Measurements from ENCODE around the gene TBL1XR1. TPM values are rescaled to one million over a fixed set of nuclear protein-coding genes. Genes with fewer than 3 reads are reported as not detected.
"Not testable (repeated sequence)": the region's sequence is repeated elsewhere in the genome, so short reads cannot be mapped to it uniquely, and the experiment has no call there.

The TBL1XR1 gene
- total and polyA plus RNA-seq, 9 donors, result 54.1 to 94.2 (median 72.4) TPM

DNA sequence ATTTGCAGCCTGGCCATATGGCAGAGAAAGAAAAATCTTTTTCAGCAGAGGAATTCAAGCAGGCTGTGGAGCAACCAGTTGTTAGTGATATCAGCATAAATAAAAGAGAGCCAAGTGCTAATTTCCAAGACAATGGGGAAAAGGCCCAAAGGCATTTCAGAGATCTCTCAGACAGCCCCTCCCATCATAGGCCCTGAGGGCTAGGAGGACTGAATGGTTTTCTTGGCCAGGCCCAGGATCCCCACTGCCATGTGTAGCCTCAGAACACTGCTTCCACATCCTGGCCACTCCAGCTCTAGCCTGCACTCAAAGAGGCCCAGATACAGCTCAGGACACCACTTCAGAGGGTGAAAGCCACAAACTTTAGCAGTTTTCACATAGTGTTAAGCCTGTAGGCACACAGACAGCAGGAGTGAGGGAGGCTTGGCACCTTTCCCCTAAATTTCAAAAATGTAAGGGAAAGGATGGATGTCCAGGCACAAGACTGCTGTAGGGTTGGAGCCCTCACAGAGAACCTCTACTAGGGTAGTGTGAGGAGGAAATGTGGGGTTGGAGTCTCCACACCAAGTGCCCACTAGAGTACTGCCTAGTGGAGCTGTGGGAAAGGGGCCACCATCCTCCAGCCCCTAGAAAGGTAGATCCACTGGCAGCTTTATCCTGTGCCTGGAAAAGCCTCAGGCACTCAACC is 191.4 kb downstream of the TBL1XR1 start:
- no peak for DNase-seq
- Histone ChIP-seq H3K4me1 (ENCODE audit: control insufficient read depth, insufficient read depth, low read length) (no peaks in the 10 kb centered on the region), H3K4me3 (ENCODE audit: low read length) (no peak overlapping the region), H3K9me3 (replicated peaks; ENCODE audit: control insufficient read depth, low read depth, low read length) (peaks cover 12% of the 10 kb centered on the region), H3K27ac (ENCODE audit: low read length) (no peak overlapping the region), H3K36me3 (ENCODE audit: control insufficient read depth, insufficient read depth, low read length) (no peaks in the 10 kb centered on the region), H3K27me3 (ENCODE audit: control insufficient read depth, insufficient read depth, low read length) (no peaks in the 10 kb centered on the region)

DNA sequence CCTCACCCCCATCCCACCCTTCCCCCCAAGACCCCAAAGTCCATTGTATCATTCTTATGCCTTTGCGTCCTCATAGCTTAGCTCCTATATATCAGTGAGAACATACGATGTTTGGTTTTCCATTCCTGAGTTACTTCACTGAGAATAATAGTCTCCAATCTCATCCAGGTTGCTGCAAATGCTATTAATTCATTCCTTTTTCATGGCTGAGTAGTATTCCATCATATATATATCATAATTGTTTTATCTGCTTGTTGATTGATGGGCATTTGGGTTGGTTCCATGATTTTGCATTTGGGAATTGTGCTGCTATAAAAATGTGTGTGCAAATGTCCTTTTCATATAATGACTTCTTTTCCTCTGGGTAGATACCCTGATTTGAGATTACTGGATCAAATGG is 197.1 kb downstream of the TBL1XR1 start:
- not testable (repeated sequence) for H3K4me1 ChIP-seq (ENCODE audit: control insufficient read depth, insufficient read depth, low read length); H3K9me3 ChIP-seq (replicated peaks; ENCODE audit: control insufficient read depth, low read depth, low read length); DNase-seq; H3K27me3 ChIP-seq (ENCODE audit: control insufficient read depth, insufficient read depth, low read length); H3K27ac ChIP-seq (ENCODE audit: low read length); H3K36me3 ChIP-seq (ENCODE audit: control insufficient read depth, insufficient read depth, low read length); H3K4me3 ChIP-seq (ENCODE audit: low read length)
- 88% methylated on average over 1 of the region's 2 CpGs for WGBS (ENCODE audit: insufficient coverage)

DNA sequence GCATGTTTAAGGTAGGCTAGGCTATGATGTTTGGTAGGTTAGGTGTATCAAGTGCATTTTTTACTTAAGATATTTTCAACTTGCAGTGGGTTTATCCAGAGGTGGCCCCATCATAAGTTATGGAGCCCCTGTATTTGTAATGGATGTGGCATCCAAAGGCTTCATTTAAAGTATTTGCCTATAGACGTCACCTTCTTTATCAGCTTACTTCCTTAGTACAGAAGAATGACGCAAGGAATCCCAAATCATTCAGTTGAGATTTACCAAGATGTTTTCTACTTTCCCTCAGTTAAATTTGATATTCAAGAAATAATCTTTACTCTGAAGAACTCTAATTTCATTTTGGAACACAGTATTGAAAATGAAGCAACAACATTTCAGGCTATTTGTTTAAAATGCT is 201.3 kb downstream of the TBL1XR1 start:
- no CpG with 5 or more reads among the region's 2 CpGs for WGBS (ENCODE audit: insufficient coverage)

DNA sequence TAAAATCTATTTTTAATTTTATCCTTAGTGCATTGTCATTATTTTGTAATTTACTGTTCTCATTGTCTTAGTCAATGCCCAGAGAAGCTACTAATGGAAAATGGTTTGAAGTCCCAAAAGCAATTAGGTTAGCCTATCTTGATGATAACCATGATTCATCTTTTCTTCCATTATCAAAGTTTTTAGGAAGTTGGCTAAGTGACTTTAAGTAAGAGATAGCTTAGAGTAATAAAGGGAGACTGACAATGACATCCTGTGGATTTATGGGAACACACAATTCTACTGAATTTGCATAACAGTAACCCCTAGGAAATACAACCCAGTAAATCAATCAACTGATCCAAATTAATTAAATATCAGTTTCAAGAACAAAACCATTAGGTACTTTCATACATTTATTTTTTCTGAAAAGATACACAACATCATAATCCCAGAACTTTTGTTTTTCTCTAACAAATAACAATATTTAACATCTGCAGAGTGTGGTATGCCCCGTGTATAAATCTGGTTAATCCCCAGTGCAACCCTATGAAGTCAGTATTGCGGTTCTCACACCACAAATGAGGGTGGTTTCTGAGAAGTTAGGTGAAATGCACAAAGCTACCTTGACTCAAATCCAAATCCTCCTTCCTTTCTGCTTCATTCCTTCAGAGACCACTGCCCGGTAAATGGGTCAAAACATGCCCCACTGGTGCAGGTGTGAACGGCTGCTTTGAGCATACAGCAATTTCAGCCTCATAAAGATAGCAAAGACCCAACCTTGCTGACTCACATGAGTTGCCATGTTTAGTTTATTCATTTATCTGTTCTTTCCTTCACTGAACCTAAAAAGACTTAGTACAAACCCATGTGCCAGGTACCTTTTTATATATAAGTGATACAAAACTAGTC is 202.1 kb downstream of the TBL1XR1 start:
- Histone ChIP-seq H3K27ac (ENCODE audit: low read length) (no peak overlapping the region), H3K9me3 (replicated peaks; ENCODE audit: control insufficient read depth, low read depth, low read length) (peaks cover 4% of the 10 kb centered on the region), H3K36me3 (ENCODE audit: control insufficient read depth, insufficient read depth, low read length) (no peaks in the 10 kb centered on the region), H3K4me3 (ENCODE audit: low read length) (no peak overlapping the region), H3K27me3 (ENCODE audit: control insufficient read depth, insufficient read depth, low read length) (no peaks in the 10 kb centered on the region), H3K4me1 (ENCODE audit: control insufficient read depth, insufficient read depth, low read length) (no peaks in the 10 kb centered on the region)
- DNase-seq, result no peak
- no CpG with 5 or more reads among the region's 4 CpGs for WGBS (ENCODE audit: insufficient coverage)

More for the DNA sequence above, 201.3 kb downstream of the TBL1XR1 start:
- Histone ChIP-seq H3K27ac (ENCODE audit: low read length) (no peak overlapping the region), H3K9me3 (replicated peaks; ENCODE audit: control insufficient read depth, low read depth, low read length) (peaks cover 2% of the 10 kb centered on the region), H3K4me1 (ENCODE audit: control insufficient read depth, insufficient read depth, low read length) (no peaks in the 10 kb centered on the region), H3K4me3 (ENCODE audit: low read length) (no peak overlapping the region), H3K27me3 (ENCODE audit: control insufficient read depth, insufficient read depth, low read length) (no peaks in the 10 kb centered on the region), H3K36me3 (ENCODE audit: control insufficient read depth, insufficient read depth, low read length) (no peaks in the 10 kb centered on the region)
- no peak for DNase-seq

DNA sequence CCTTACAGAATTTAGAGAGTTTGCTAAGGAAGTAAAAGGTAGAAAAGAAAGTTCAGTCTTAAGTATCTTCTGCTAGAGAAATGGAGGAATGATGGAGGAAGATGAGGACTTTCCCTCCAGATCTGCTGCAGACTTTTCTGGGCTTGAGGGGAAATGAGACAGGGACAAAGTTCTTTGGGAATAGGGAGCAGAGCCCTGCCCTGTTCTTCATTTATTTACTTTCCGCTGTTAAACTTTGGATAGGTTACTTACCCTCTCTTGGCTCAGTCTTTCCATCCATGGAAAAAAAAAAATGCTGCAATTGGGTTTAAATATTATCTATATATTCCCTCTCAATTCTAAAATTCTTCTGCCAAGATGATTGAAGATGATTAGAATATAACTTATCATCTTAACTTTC is 202.9 kb downstream of the TBL1XR1 start:
- Histone ChIP-seq H3K4me1 (ENCODE audit: control insufficient read depth, insufficient read depth, low read length) (no peaks in the 10 kb centered on the region), H3K27ac (ENCODE audit: low read length) (no peak overlapping the region), H3K36me3 (ENCODE audit: control insufficient read depth, insufficient read depth, low read length) (no peaks in the 10 kb centered on the region), H3K27me3 (ENCODE audit: control insufficient read depth, insufficient read depth, low read length) (no peaks in the 10 kb centered on the region), H3K9me3 (replicated peaks; ENCODE audit: control insufficient read depth, low read depth, low read length) (peaks cover 4% of the 10 kb centered on the region), H3K4me3 (ENCODE audit: low read length) (no peak overlapping the region)
- no CpG with 5 or more reads among the region's 1 CpG for WGBS (ENCODE audit: insufficient coverage)
- DNase-seq, result no peak

DNA sequence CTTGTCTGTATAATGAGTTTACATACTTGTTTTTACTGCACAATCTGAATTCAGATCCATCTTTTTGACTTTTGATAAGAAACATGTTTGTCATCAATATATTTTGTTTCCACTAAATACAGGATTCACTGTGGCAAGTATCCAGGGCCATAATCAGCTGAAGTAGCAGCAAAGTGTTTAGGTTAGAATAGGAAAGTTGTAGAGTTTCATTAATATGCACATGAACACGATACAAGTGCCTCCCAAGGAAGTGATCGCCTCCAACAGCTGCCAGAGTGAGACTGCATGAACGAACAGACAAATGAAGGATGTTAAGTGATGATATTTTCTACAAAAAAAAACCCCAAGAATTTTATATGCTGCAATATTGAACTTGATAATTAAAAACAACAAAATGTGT is 204.3 kb downstream of the TBL1XR1 start:
- DNase-seq, result no peak
- H3K27ac ChIP-seq (ENCODE audit: low read length), result no peak overlapping the region
- H3K36me3 ChIP-seq (ENCODE audit: control insufficient read depth, insufficient read depth, low read length), result no peaks in the 10 kb centered on the region
- WGBS (ENCODE audit: insufficient coverage), result 100% methylated on average over 1 of the region's 3 CpGs
- H3K4me3 ChIP-seq (ENCODE audit: low read length), result no peak overlapping the region
- peaks cover 4% of the 10 kb centered on the region for H3K9me3 ChIP-seq (replicated peaks; ENCODE audit: control insufficient read depth, low read depth, low read length)
- H3K27me3 ChIP-seq (ENCODE audit: control insufficient read depth, insufficient read depth, low read length), result no peaks in the 10 kb centered on the region
- no peaks in the 10 kb centered on the region for H3K4me1 ChIP-seq (ENCODE audit: control insufficient read depth, insufficient read depth, low read length)

DNA sequence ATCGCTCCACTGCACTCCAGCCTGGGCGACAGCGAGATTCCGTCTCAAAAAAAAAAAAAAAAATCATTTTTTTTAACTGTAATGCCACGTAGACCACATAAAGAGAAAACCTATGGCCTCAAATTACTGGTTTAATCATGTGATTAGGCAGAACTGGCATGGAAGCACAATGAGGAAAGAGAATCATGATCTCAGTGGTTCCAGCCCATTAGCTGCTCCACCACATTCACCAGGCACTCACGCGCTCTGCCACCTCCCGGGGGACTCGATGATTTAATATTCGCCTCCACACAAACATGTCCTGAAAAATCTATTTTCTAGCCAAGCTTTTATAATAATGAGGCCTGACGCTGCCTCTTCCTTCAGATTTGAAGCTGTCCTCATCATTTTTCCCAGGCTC is 204.7 kb downstream of the TBL1XR1 start:
- Histone ChIP-seq H3K4me3 (ENCODE audit: low read length) (no peak overlapping the region), H3K9me3 (replicated peaks; ENCODE audit: control insufficient read depth, low read depth, low read length) (peaks cover 4% of the 10 kb centered on the region), H3K27ac (ENCODE audit: low read length) (no peak overlapping the region), H3K36me3 (ENCODE audit: control insufficient read depth, insufficient read depth, low read length) (no peaks in the 10 kb centered on the region), H3K27me3 (ENCODE audit: control insufficient read depth, insufficient read depth, low read length) (no peaks in the 10 kb centered on the region), H3K4me1 (ENCODE audit: control insufficient read depth, insufficient read depth, low read length) (no peaks in the 10 kb centered on the region)
- DNase-seq, result no peak
- 94% methylated on average over 6 of the region's 11 CpGs for WGBS (ENCODE audit: insufficient coverage)

DNA sequence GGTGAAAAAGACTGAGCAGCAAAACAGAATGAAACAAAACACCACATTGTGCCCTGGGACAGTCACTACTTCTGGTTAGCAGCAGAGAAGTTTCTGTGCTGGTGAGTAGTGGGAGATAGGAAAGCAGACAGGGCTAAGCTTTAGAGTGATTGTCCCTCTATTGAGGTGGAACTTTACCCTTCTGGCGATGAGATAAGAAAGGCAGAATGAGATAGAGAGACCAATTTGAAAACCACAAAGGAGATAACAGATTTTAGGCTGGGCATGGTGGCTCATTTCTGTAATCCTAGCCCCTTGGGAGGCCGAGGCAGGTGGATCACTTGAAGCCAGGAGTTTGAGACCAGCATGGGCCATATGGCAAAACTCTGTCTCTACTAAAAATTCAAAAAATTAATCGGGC is 208.5 kb downstream of the TBL1XR1 start:
- peaks cover 4% of the 10 kb centered on the region for H3K9me3 ChIP-seq (replicated peaks; ENCODE audit: control insufficient read depth, low read depth, low read length)
- no peak for DNase-seq
- no peak overlapping the region for H3K27ac ChIP-seq (ENCODE audit: low read length)
- H3K27me3 ChIP-seq (ENCODE audit: control insufficient read depth, insufficient read depth, low read length), result no peaks in the 10 kb centered on the region
- H3K4me1 ChIP-seq (ENCODE audit: control insufficient read depth, insufficient read depth, low read length), result no peaks in the 10 kb centered on the region
- 83% methylated on average over 2 of the region's 3 CpGs for WGBS (ENCODE audit: insufficient coverage)
- H3K36me3 ChIP-seq (ENCODE audit: control insufficient read depth, insufficient read depth, low read length), result no peaks in the 10 kb centered on the region
- no peak overlapping the region for H3K4me3 ChIP-seq (ENCODE audit: low read length)

DNA sequence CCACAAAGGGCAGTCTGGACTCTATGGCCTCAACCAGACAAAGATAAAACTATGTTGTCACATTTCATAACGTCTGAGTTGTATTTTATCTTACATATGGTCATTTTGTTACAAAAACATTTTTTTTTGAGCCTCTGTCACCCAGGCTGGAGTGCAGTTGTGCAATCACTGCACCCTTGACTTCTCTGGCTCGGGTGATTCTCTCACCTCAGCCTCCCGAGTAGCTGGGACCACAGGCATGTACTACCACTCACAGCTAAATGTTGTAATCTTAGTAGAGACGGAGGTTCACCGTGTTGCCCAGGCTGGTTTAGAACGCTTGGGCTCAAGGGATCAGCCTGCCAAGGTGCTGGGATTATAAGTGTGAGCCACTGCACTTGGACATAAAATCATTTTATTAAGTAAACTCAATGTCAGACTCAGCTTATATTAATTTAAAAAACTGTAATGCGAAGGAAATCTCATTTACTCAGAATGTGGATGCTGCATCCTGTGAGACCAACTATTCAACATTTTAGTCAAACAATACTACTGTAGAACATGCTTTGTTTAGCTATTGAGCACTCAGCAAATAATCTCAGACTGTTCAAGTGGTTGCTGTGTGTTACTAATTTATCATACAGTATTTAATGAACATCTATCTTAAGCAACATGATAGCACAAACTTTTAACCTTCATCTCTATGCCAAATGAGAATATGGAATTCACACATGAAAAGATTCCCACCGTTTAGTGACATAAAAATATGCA is 209.2 kb downstream of the TBL1XR1 start:
- WGBS (ENCODE audit: insufficient coverage), result no CpG with 5 or more reads among the region's 8 CpGs
- H3K27ac ChIP-seq (ENCODE audit: low read length), result no peak overlapping the region
- H3K36me3 ChIP-seq (ENCODE audit: control insufficient read depth, insufficient read depth, low read length), result no peaks in the 10 kb centered on the region
- no peaks in the 10 kb centered on the region for H3K27me3 ChIP-seq (ENCODE audit: control insufficient read depth, insufficient read depth, low read length)
- no peak overlapping the region for H3K4me3 ChIP-seq (ENCODE audit: low read length)
- no peak for DNase-seq
- peaks cover 4% of the 10 kb centered on the region for H3K9me3 ChIP-seq (replicated peaks; ENCODE audit: control insufficient read depth, low read depth, low read length)
- no peaks in the 10 kb centered on the region for H3K4me1 ChIP-seq (ENCODE audit: control insufficient read depth, insufficient read depth, low read length)

DNA sequence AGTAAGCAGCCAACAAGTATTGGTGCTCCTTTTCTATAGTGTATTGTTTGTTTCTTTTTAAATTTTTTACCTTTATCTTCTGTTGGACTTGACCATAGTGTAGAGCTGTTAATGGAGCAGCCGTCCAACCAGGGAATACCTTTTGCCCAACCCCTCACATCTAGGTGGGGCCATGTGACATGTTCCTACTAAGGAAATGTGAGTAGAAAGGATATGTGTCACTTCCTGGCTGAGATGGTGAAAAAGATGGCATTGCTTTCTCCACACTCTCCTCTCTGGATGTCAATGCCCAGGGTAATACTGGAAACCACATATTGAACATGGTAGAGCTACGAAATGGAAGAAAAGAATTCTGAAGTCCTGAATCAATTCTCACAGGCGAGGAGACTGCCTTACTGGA is 218.8 kb downstream of the TBL1XR1 start:
- Histone ChIP-seq H3K27ac (ENCODE audit: low read length) (no peak overlapping the region), H3K36me3 (ENCODE audit: control insufficient read depth, insufficient read depth, low read length) (no peaks in the 10 kb centered on the region), H3K9me3 (replicated peaks; ENCODE audit: control insufficient read depth, low read depth, low read length) (no peaks in the 10 kb centered on the region), H3K4me1 (ENCODE audit: control insufficient read depth, insufficient read depth, low read length) (no peaks in the 10 kb centered on the region), H3K4me3 (ENCODE audit: low read length) (no peak overlapping the region), H3K27me3 (ENCODE audit: control insufficient read depth, insufficient read depth, low read length) (no peaks in the 10 kb centered on the region)
- WGBS (ENCODE audit: insufficient coverage), result no CpG with 5 or more reads among the region's 3 CpGs
- no peak for DNase-seq

Measured in muscle of leg (tissue), 11 donors.